HEK293 (cell line): ENCODE measurements around the gene LPAR2.

Experiments used
- CTCF ChIA-PET: fragments of 350-600 bp; formaldehyde crosslinking; extraction: SDS; loops from one replicate; lab custom pipeline; 2021; ENCODE audit warnings: antibody characterized with exemption; lab: Yijun Ruan, JAX
- POLR2A ChIA-PET: fragments of 300-600 bp; formaldehyde crosslinking; extraction: SDS; loops from one replicate; lab custom pipeline; 2020; ENCODE audit warnings: antibody characterized with exemption, inconsistent platforms; lab: Yijun Ruan, JAX
- H3K27ac ChIP-seq: fragments of 200-500 bp; sonication (Bioruptor generic); 2 replicates; pipeline ENCODE4 v1.5.1; 2014; ENCODE audit warnings: low read depth, low read length, control low read depth, inconsistent platforms; ENCODE audit errors: extremely low read depth
- H3K36me3 ChIP-seq, 2 experiments: fragments of 200-500 bp in 1 of 2; sonication (Bioruptor generic) in 1 of 2; 1 replicate in 1 of 2; 2 replicates in 1 of 2; pipeline ENCODE4 v1.5.1; 2014 to 2017; ENCODE audit warnings: inconsistent platforms in 2 of 2, low read length in 2 of 2; ENCODE audit not compliant: control insufficient read depth in 2 of 2, insufficient read depth in 1 of 2
- H3K4me1 ChIP-seq: fragments of 200-500 bp; sonication (Bioruptor generic); 2 replicates; pipeline ENCODE4 v1.5.1; 2014; ENCODE audit warnings: mild to moderate bottlenecking, low read length, inconsistent platforms; ENCODE audit not compliant: control insufficient read depth, insufficient read depth
- H3K4me3 ChIP-seq: 2 replicates; pipeline ENCODE4 v1.5.1; 2011; ENCODE audit warnings: low read depth, mild to moderate bottlenecking, control low read depth, low read length, moderate library complexity
- H3K9me3 ChIP-seq: fragments of 200-500 bp; sonication (Bioruptor generic); 2 replicates; pipeline ENCODE4 v1.5.1; 2014; ENCODE audit warnings: low read depth, low read length, inconsistent platforms; ENCODE audit not compliant: control insufficient read depth, insufficient read depth
- GFI1B ChIP-seq: fragments of 450-650 bp; formaldehyde crosslinking; IDR thresholded peaks from 2 replicates; pipeline ENCODE4 v1.5.1; 2016; ENCODE audit warnings: missing biosample characterization, missing genetic modification characterization
- SCRT1 ChIP-seq: fragments of 450-650 bp; formaldehyde crosslinking; IDR thresholded peaks from 2 replicates; pipeline ENCODE4 v1.5.1; 2016; ENCODE audit warnings: missing biosample characterization, missing genetic modification characterization, borderline replicate concordance
- SCRT2 ChIP-seq: fragments of 450-650 bp; formaldehyde crosslinking; IDR thresholded peaks from 2 replicates; pipeline ENCODE4 v1.5.1; 2016; ENCODE audit warnings: missing biosample characterization, missing genetic modification characterization
- ZBTB17 ChIP-seq: fragments of 450-650 bp; formaldehyde crosslinking; IDR thresholded peaks from 2 replicates; pipeline ENCODE4 v1.5.1; 2016; ENCODE audit warnings: missing biosample characterization, missing genetic modification characterization
- ZFP3 ChIP-seq: fragments of 450-650 bp; formaldehyde crosslinking; IDR thresholded peaks from 2 replicates; pipeline ENCODE4 v1.5.1; 2016; ENCODE audit warnings: low read depth, missing biosample characterization, missing genetic modification characterization
- ZNF10 ChIP-seq: fragments of 450-650 bp; formaldehyde crosslinking; IDR thresholded peaks from 2 replicates; pipeline ENCODE4 v1.5.1; 2017; ENCODE audit warnings: missing biosample characterization, missing genetic modification characterization
- ZNF133 ChIP-seq: fragments of 450-650 bp; formaldehyde crosslinking; IDR thresholded peaks from 2 replicates; pipeline ENCODE4 v1.5.1; 2016; ENCODE audit warnings: missing biosample characterization, missing genetic modification characterization
- ZNF341 ChIP-seq: fragments of 450-650 bp; formaldehyde crosslinking; IDR thresholded peaks from 2 replicates; pipeline ENCODE4; 2016; ENCODE audit warnings: low read depth, missing biosample characterization, missing genetic modification characterization
- ZNF350 ChIP-seq: fragments of 450-650 bp; formaldehyde crosslinking; IDR thresholded peaks from 2 replicates; pipeline ENCODE4 v1.5.0; 2017; ENCODE audit warnings: missing biosample characterization, mild to moderate bottlenecking, missing genetic modification characterization
- ZNF404 ChIP-seq: fragments of 450-650 bp; formaldehyde crosslinking; IDR thresholded peaks from 2 replicates; pipeline ENCODE4 v1.5.1; 2017; ENCODE audit warnings: missing biosample characterization, missing genetic modification characterization
- ZNF48 ChIP-seq: fragments of 450-650 bp; formaldehyde crosslinking; IDR thresholded peaks from 2 replicates; pipeline ENCODE4 v1.5.1; 2016; ENCODE audit warnings: missing biosample characterization, missing genetic modification characterization
- ZNF521 ChIP-seq: fragments of 450-650 bp; formaldehyde crosslinking; IDR thresholded peaks from 2 replicates; pipeline ENCODE4 v1.5.1; 2017; ENCODE audit warnings: missing biosample characterization, mild to moderate bottlenecking, missing genetic modification characterization
- ZNF621 ChIP-seq: fragments of 450-650 bp; formaldehyde crosslinking; IDR thresholded peaks from 2 replicates; pipeline ENCODE4 v1.5.1; 2017; ENCODE audit warnings: missing biosample characterization, missing genetic modification characterization
- ZNF623 ChIP-seq: fragments of 450-650 bp; formaldehyde crosslinking; IDR thresholded peaks from 2 replicates; pipeline ENCODE4 v1.5.1; 2016; ENCODE audit warnings: missing biosample characterization, missing genetic modification characterization
- ZNF629 ChIP-seq: fragments of 450-650 bp; formaldehyde crosslinking; IDR thresholded peaks from 2 replicates; pipeline ENCODE4 v1.5.1; 2017; ENCODE audit warnings: missing biosample characterization, missing genetic modification characterization
- ZNF677 ChIP-seq: fragments of 450-650 bp; IDR thresholded peaks from 2 replicates; pipeline ENCODE4 v1.5.0; 2018; ENCODE audit warnings: missing biosample characterization, mild to moderate bottlenecking, missing genetic modification characterization, moderate library complexity
- ZSCAN30 ChIP-seq: fragments of 450-650 bp; IDR thresholded peaks from 2 replicates; pipeline ENCODE4 v1.5.1; 2018; ENCODE audit warnings: missing biosample characterization, mild to moderate bottlenecking, missing genetic modification characterization, moderate library complexity
- TF ChIP-seq, protein P1 (sequence below): fragments of 450-650 bp; formaldehyde crosslinking; IDR thresholded peaks from 2 replicates; pipeline ENCODE4 v1.5.1; 2016; ENCODE audit warnings: missing biosample characterization, missing genetic modification characterization
- TF ChIP-seq, protein P2 (sequence below): fragments of 450-650 bp; formaldehyde crosslinking; IDR thresholded peaks from 2 replicates; pipeline ENCODE4 v1.5.1; 2016; ENCODE audit warnings: missing biosample characterization, missing genetic modification characterization

The LPAR2 gene

DNA sequence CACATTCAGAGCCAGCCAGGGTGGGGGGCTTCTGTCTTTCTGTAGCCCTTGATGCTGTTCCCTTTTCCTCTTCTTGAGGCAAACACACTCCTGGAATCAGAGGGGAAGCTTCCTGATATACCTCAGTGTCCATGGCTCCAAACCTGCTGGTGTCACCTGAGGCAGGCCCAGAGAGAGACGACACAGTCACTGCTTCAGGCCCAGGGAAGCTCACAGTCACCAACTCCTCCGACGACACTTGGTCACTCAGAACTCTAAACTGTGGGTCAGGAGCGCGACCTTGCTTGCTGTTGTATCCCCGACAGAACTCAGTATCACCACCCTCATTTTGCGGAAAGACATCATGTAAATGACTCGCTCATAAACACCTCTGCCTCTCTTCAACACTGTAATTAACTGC is 34.3 kb upstream of the LPAR2 start:
- CTCF ChIA-PET, result interaction anchor here (1.0 to 1.6 kb wide), 4 partner anchors 9 to 130 kb away, joined by 3 to 8 read pairs (median 4); partner anchors contain the start of gene GMIP
- no peak overlapping the region for H3K27ac ChIP-seq
- POLR2A ChIA-PET, result interaction anchor here (0.8 to 2.4 kb wide), 3 partner anchors 9 to 114 kb away, joined by 3 to 10 read pairs (median 3); no protein-coding TSS in a partner anchor

DNA sequence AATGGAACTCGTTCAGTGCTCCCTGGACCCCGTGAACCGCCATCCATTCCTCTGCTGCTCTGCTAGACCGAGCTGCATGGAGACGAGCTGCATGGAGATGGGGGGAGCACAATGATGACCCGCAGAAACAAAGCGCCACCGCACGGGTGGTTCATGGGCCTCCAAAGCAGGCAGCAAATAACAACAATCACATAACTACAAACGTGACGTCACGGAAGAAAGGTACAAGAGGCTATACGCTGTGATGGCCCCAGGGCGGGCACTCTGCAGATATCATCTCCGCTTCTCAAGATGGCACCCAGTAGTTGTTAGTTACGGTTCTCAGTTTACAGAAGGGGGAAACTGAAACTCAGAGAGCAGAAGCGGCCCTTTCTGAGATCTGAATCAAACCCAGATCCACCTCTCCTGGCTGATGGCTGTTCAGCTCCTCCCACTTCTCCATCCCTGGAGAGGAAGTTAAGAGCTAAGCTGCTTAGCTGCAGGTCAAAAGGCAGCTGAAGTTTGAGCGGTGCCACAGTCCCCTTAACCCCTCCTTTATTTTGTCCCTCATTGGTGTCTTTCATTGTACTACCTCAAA is 33.7 kb upstream of the LPAR2 start:
- CTCF ChIA-PET, result interaction anchor here (1.0 to 1.6 kb wide), 4 partner anchors 8 to 129 kb away, joined by 3 to 8 read pairs (median 4); partner anchors contain the start of gene GMIP
- peaks cover 17 to 47% of the 10 kb centered on the region in 2 experiments; a peak in 2 of 3 replicates for H3K36me3 ChIP-seq
- peak overlapping the region; percentile 99; the same call in 1 of the 2 replicates for H3K4me3 ChIP-seq
- POLR2A ChIA-PET, result interaction anchor here (0.9 to 2.4 kb wide), 2 partner anchors 9 to 114 kb away, joined by 3 to 10 read pairs; no protein-coding TSS in a partner anchor
- TF ChIP-seq ZNF621 (tag by site-specific recombination) (no peak), ZNF350 (tag by site-specific recombination) (no peak), ZSCAN30 (no peak), ZNF341 (tag by site-specific recombination) (0 out of 2 replicates have a peak, but pooled peaks have one; percentile 15), ZBTB17 (0 out of 2 replicates have a peak, but pooled peaks have one; percentile 27), ZFP3 (tag by site-specific recombination) (no peak)
- H3K27ac ChIP-seq, result no peak overlapping the region
- H3K9me3 ChIP-seq, result no peaks in the 10 kb centered on the region
- H3K4me1 ChIP-seq, result peaks cover 3% of the 10 kb centered on the region; the same call in 1 of the 2 replicates

More for the DNA sequence above, 34.3 kb upstream of the LPAR2 start:
- Histone ChIP-seq H3K9me3 (no peaks in the 10 kb centered on the region), H3K36me3 (peaks cover 16 to 41% of the 10 kb centered on the region in 2 experiments; a peak in 2 of 3 replicates)
- no peak for TF ChIP-seq ZNF623 (tag by site-specific recombination)
- no peak for TF ChIP-seq SCRT1 (tag by site-specific recombination)
- TF ChIP-seq ZNF521 (tag by site-specific recombination), result no peak
- TF ChIP-seq, protein P1, sequence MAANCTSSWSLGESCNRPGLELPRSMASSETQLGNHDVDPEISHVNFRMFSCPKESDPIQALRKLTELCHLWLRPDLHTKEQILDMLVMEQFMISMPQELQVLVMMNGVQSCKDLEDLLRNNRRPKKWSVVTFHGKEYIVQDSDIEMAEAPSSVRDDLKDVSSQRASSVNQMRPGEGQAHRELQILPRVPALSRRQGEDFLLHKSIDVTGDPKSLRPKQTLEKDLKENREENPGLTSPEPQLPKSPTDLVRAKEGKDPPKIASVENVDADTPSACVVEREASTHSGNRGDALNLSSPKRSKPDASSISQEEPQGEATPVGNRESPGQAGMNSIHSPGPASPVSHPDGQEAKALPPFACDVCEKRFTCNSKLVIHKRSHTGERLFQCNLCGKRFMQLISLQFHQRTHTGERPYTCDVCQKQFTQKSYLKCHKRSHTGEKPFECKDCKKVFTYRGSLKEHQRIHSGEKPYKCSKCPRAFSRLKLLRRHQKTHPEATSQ (tag by site-specific recombination), result no peak
- TF ChIP-seq ZNF677 (tag by site-specific recombination), result no peak
- TF ChIP-seq, all 188 proteins: peak for 0
- peak overlapping the region; percentile 99 for H3K4me3 ChIP-seq
- peaks cover 3% of the 10 kb centered on the region; the same call in 1 of the 2 replicates for H3K4me1 ChIP-seq

DNA sequence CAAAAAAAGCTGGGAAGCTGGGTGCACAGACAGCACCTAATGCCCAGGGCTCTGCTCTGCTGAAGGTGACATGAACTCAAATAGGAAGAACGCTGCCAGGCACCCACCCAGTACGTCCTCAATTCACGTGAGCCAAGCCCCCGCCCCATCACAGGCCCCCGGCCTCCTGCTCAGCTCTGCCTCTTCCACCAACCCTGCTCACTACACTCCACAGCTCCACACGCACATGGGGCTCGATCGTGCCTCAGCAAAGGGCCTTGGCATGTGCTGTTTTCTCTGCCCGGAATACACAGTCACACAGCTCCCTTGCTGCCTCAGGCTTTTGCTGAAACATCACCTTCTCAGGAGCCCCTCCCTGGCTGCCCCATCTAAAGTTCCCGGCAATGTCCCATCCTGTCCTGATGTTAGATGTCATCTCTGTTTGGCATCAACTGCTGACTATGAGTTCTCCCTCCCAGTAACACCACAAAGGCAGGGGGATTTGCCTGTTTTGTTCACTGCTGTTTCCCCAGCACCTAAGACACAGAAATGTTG is 33.2 kb upstream of the LPAR2 start:
- Histone ChIP-seq H3K27ac (no peak overlapping the region), H3K4me3 (no peak overlapping the region), H3K36me3 (peaks cover 21 to 52% of the 10 kb centered on the region in 2 experiments; a peak in 2 of 3 replicates), H3K9me3 (no peaks in the 10 kb centered on the region), H3K4me1 (peaks cover 3% of the 10 kb centered on the region; the same call in 1 of the 2 replicates)
- ChIA-PET POLR2A (interaction anchor here (1.6 kb wide), 1 partner anchor 10 kb away, joined by 6 read pairs; no protein-coding TSS in a partner anchor), CTCF (interaction anchor here (0.6 to 1.6 kb wide), 2 partner anchors 17 to 1698 kb away, joined by 6 to 8 read pairs; partner anchors contain the start of gene GMIP)
- TF ChIP-seq GFI1B (tag by site-specific recombination), result no peak
- no peak for TF ChIP-seq ZNF629 (tag by site-specific recombination)
- TF ChIP-seq ZNF133 (tag by site-specific recombination), result no peak
- no peak for TF ChIP-seq ZNF48 (tag by site-specific recombination)
- TF ChIP-seq, protein P2, sequence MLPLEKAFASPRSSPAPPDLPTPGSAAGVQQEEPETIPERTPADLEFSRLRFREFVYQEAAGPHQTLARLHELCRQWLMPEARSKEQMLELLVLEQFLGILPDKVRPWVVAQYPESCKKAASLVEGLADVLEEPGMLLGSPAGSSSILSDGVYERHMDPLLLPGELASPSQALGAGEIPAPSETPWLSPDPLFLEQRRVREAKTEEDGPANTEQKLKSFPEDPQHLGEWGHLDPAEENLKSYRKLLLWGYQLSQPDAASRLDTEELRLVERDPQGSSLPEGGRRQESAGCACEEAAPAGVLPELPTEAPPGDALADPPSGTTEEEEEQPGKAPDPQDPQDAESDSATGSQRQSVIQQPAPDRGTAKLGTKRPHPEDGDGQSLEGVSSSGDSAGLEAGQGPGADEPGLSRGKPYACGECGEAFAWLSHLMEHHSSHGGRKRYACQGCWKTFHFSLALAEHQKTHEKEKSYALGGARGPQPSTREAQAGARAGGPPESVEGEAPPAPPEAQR (tag by site-specific recombination), result no peak
- TF ChIP-seq ZNF10 (tag by site-specific recombination), result no peak
- no peak for TF ChIP-seq ZNF404 (tag by site-specific recombination)
- no peak for TF ChIP-seq SCRT2 (tag by site-specific recombination)
- TF ChIP-seq, all 188 proteins: peak for 0
